Measurements from ENCODE around the gene ZRSR2. TPM values are rescaled to one million over a fixed set of nuclear protein-coding genes. Genes with fewer than 3 reads are reported as not detected.

ZRSR2 gene
- total and polyA plus RNA-seq, 2 of the 13 experiments (the other 11 are each of a cell fraction or from before 2014, with no cell fraction given) = 3.6 to 4.9 TPM

- TF ChIP-seq ZNF607 (CRISPR knock-in tag; IDR thresholded peaks at IDR 0.05; ENCODE audit: borderline replicate concordance) (no peak), HMG20A (CRISPR knock-in tag; IDR thresholded peaks at IDR 0.05; ENCODE audit: borderline replicate concordance) (peak; percentile 87; the same call in 1 of the 2 replicates), ZNF773 (CRISPR knock-in tag; IDR thresholded peaks at IDR 0.05; ENCODE audit: borderline replicate concordance) (no peak), ERF (CRISPR knock-in tag; IDR thresholded peaks at IDR 0.05) (peak; percentile 39; the same call in 1 of the 2 replicates), ATF5 (CRISPR knock-in tag; IDR thresholded peaks at IDR 0.05; ENCODE audit: low read depth) (no peak), TCF7L2 (IDR thresholded peaks at IDR 0.05; ENCODE audit: low read depth, low read length) (peak; percentile 57; the same call in 1 of the 2 replicates), CAMTA2 (CRISPR knock-in tag; IDR thresholded peaks at IDR 0.05; ENCODE audit: borderline replicate concordance) (no peak), HOXA3 (CRISPR knock-in tag; IDR thresholded peaks at IDR 0.05) (peak; percentile 46; the same call in 1 of the 2 replicates), STAT5B (CRISPR knock-in tag; IDR thresholded peaks at IDR 0.05) (no peak), ZNF879 (CRISPR knock-in tag; IDR thresholded peaks at IDR 0.05) (no peak), ZBTB1 (CRISPR knock-in tag; IDR thresholded peaks at IDR 0.05; ENCODE audit: borderline replicate concordance) (no peak), ZFP90 (CRISPR knock-in tag; IDR thresholded peaks at IDR 0.05; ENCODE audit: borderline replicate concordance) (no peak), PRDM4 (CRISPR knock-in tag; IDR thresholded peaks at IDR 0.05; ENCODE audit: borderline replicate concordance) (no peak), PRMT3 (CRISPR knock-in tag; IDR thresholded peaks at IDR 0.05; ENCODE audit: borderline replicate concordance, low read depth) (no peak), RNF2 (conservative IDR thresholded peaks at IDR 0.05; ENCODE audit: low read depth) (no peak), PHB2 (IDR thresholded peaks at IDR 0.05; ENCODE audit: partially characterized antibody) (no peak), DR1 (CRISPR knock-in tag; IDR thresholded peaks at IDR 0.05) (no peak), FOSL2 (CRISPR knock-in tag; IDR thresholded peaks at IDR 0.05) (peak; percentile 82), ZKSCAN1 (IDR thresholded peaks at IDR 0.05; ENCODE audit: low read length) (no peak), IRF9 (CRISPR knock-in tag; IDR thresholded peaks at IDR 0.05; ENCODE audit: borderline replicate concordance) (no peak), ZC3H4 (CRISPR knock-in tag; IDR thresholded peaks at IDR 0.05; ENCODE audit: borderline replicate concordance) (no peak), KLF13 (CRISPR knock-in tag; IDR thresholded peaks at IDR 0.05) (no peak), ZSCAN21 (CRISPR knock-in tag; IDR thresholded peaks at IDR 0.05; ENCODE audit: borderline replicate concordance) (0 out of 2 replicates have a peak, but pooled peaks have one; percentile 27), ZNF839 (CRISPR knock-in tag; IDR thresholded peaks at IDR 0.05; ENCODE audit: borderline replicate concordance) (no peak), ZNF546 (CRISPR knock-in tag; conservative IDR thresholded peaks at IDR 0.05) (no peak), PTBP1 (IDR thresholded peaks at IDR 0.05; ENCODE audit: low read depth, low read length, poor library complexity, severe bottlenecking) (no peak), KAT2B (IDR thresholded peaks at IDR 0.05; ENCODE audit: borderline replicate concordance, low read depth, low read length) (no peak), PPARG (CRISPR knock-in tag; conservative IDR thresholded peaks at IDR 0.05) (no peak; the same call in 1 of the 2 replicates)
These were observed 46.0 kb upstream of the ZRSR2 start (continued) for GRCh38 chrX:15744181-15744867.

Measured in HepG2 (cell line).